LNCaP clone FGC (cell line): ENCODE data around the gene DEFB126.
"Not testable (repeated sequence)": the region's sequence is repeated elsewhere in the genome, so short reads cannot be mapped to it uniquely, and the experiment has no call there.

Source experiments
- DNase-seq: peaks from one replicate; pipeline ENCODE4 v3.0.0-alpha.2; 2011; ENCODE audit warnings: low read depth
- H3K4me3 ChIP-seq: 2 replicates; pipeline ENCODE4 v1.5.1; 2011; ENCODE audit warnings: mild to moderate bottlenecking, low read depth, low read length, control low read depth
- TF ChIP-seq, protein P1 (sequence below): IDR thresholded peaks from 2 replicates; pipeline ENCODE4 v1.5.1; 2012; ENCODE audit warnings: mild to moderate bottlenecking; ENCODE audit not compliant: control insufficient read depth, insufficient read depth; ENCODE audit errors: extremely low read depth

Gene DEFB126

DNA sequence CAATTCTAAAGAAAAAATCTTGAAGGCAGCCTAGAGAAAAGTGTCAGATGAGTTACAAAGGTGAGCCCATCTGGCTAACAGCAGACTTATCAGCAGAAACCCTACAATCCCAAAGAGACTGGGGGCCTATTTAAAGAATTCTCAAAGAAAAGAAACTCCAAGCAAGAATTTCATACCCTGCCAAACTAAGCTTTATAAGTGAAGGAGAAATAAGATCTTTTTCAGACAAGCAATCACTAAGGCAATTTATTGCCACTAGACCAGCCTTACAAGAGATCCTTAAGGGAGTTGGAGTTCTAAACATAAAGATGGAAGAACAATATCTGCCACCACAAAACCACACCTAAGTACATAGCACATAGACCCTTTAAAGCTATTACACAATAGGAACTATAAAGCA, 24.9 kb upstream of the DEFB126 start:
- TF ChIP-seq, protein P1, sequence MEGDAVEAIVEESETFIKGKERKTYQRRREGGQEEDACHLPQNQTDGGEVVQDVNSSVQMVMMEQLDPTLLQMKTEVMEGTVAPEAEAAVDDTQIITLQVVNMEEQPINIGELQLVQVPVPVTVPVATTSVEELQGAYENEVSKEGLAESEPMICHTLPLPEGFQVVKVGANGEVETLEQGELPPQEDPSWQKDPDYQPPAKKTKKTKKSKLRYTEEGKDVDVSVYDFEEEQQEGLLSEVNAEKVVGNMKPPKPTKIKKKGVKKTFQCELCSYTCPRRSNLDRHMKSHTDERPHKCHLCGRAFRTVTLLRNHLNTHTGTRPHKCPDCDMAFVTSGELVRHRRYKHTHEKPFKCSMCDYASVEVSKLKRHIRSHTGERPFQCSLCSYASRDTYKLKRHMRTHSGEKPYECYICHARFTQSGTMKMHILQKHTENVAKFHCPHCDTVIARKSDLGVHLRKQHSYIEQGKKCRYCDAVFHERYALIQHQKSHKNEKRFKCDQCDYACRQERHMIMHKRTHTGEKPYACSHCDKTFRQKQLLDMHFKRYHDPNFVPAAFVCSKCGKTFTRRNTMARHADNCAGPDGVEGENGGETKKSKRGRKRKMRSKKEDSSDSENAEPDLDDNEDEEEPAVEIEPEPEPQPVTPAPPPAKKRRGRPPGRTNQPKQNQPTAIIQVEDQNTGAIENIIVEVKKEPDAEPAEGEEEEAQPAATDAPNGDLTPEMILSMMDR, result no peak
- no peak overlapping the region for H3K4me3 ChIP-seq
- no peak for DNase-seq

DNA sequence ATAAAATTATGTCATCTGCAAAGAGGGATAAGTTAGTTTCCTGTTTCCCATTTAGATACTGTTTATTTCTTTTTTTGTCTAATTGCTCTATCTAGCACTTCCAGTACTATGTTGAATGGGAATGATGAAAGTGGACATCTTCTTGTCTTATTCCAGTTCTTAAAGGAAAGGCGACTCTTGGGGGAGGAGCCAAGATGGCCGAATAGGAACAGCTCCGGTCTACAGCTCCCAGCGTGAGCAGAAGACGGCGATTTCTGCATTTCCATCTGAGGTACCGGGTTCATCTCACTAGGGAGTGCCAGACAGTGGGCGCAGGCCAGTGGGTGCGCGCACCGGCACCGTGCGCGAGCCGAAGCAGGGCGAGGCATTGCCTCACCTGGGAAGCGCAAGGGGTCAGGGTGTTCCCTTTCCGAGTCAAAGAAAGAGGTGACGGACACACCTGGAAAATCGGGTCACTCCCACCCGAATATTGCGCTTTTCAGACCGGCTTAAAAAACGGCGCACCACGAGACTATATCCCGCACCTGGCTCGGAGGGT, 12.5 kb upstream of the DEFB126 start:
- H3K4me3 ChIP-seq, result peak overlapping the region; percentile 42
- DNase-seq, result not testable (repeated sequence)

DNA sequence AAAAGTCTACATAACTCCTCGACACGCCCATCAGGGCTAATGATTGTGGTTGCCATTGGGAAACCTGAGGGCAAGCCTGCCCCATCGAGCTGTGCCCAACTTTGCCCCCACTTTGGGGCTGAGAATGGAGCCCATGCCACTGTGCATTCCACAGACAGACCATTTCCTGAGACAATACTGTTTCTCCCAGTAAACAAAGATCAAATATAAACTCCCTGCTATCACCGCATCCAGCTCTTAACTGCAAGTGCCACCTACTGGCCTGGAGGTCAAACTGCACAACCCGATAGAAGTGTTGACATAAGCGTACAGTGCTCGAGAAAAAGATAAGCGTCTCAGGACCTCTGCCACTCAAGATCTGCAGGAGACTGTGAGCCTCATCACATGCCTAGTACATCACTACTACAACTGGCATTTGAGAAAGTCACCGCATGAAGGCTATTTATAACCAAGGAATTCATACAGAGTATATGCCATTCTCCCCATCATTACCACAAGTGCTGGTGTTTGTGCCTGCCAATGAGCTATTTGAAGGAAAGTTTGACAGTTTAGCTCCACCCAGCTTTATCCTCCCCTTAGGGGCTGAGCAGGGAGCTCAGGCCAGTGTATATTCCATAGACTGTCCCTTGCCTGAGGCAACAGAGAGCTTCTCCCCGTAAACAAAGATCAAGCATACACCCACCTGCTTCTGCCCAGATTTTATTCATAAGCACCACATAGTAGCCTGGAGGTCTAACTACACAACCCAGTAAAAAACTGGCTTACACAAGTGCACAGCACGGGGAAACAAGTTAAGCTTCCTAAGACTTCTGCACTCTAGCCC, 4.5 kb upstream of the DEFB126 start:
- H3K4me3 ChIP-seq, result no peak overlapping the region
- TF ChIP-seq, protein P1, result peak; percentile 43
- no peak for DNase-seq

DNA sequence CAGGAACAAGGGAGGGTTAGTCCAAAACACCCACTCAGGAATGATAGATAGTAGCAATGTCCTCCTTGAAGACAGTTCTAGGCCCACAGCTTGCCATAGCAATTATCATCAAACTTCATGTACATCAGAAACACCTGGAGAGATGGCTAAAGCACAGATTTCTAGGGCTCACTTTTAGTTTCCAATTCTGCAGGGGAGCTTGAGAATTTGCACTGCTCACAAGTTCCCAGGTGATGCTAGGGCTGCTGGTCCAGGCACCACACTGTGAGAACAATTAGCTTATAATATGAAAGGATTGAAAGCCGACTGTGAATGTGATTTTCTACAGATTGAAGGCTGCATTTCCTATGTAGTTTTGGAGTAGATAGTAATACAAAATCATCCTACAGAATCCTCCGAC, 3.5 kb downstream of the DEFB126 start:
- no peak overlapping the region for H3K4me3 ChIP-seq
- DNase-seq, result no peak
- TF ChIP-seq, protein P1, result no peak

DNA sequence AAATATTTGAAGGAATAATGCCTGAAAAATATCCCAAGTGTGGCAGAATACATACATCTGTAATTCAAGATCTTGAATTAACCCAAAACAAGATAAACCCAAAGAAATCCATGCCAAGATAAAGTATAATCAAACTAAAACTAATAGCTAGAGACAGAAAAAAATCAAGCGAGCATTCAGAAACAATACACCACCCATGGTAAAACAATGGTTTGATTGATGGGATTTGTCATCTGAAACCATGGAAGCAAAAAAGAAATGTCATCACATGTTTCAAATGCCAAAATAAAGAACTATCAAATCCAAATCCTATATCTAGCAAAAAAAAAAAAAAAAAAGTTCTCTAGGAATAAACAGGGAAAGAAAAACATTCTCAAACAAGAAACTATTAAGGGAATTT, 9.7 kb downstream of the DEFB126 start:
- TF ChIP-seq, protein P1, result no peak
- H3K4me3 ChIP-seq, result no peak overlapping the region
- DNase-seq, result no peak

DNA sequence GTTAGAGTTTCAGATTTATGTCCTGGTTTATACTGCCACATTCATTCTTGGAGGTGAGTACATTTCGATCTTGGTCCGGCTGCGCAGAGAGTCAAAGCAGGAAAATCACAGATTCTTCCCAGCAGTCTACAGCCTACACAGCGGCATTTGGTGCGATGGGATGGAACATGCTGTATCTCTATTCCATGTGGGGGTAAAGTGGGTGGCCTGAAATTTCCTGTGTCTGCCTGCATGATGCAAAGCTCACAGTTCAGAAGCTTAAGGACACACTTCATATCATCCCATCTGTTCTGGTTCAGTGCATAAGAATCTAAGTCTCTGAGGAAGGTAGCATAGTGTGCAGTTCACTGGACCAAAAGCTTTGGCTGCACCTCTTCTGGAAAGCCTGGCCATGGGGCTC, 14.8 kb downstream of the DEFB126 start, which contains the start of gene DEFB127:
Gene DEFB127, plus strand, starts transcription at position 301 of the 400 bp plus-strand sequence. Its CDS starts 91 bp downstream, at position 392.
- DNase-seq, result no peak
- H3K4me3 ChIP-seq, result no peak within 1 kb of the TSS
- TF ChIP-seq, protein P1, result no peak

DNA sequence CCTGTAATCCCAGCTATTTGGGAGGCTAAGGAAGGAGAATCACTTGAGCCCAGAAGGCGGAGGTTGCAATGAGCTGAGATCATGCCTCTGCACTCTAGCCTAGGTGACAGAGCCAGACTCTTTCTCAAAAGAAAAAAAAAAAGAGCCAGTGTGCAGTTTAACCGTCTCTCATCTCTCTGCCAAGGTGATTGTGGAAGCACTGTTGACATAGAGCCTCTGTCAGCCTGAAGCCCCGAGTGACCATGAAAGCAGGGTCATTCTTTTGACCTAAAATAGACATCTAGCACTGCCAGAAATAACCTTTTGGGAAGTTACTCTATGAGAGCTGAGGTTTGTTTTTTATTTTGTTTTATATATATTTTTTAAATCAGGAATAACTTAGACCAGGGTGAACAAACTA, 22.2 kb downstream of the DEFB126 start:
- TF ChIP-seq, protein P1, result no peak
- H3K4me3 ChIP-seq, result no peak overlapping the region
- DNase-seq, result no peak
